OCI-LY7 (cell line): ENCODE measurements around the gene KIF13A.

ENCODE experiments used
- CTCF ChIP-seq: fragments of 200-600 bp; sonication (generic); conservative IDR thresholded peaks from 2 replicates; pipeline ENCODE4 v1.5.1; 2014; ENCODE audit warnings: mild to moderate bottlenecking, antibody characterized with exemption, low read length, moderate library complexity, mixed read lengths
- EZH2phosphoT487 ChIP-seq: fragments of 200-600 bp; sonication (generic); IDR thresholded peaks from 2 replicates; pipeline ENCODE4 v1.6.1; 2018; ENCODE audit warnings: low read depth, borderline replicate concordance, mild to moderate bottlenecking, mixed run types, antibody characterized with exemption, low read length, moderate library complexity, mixed read lengths

GRCh38 chr6:17968876-17969275 is 18.6 kb downstream of the KIF13A start:
- no peak for TF ChIP-seq CTCF
- TF ChIP-seq EZH2phosphoT487, result no peak
